IMR-90 (cell line): ENCODE data around the gene MPV17L. TPM values are rescaled to one million over a fixed set of nuclear protein-coding genes. Genes with fewer than 3 reads are reported as not detected.
"Not testable (repeated sequence)": the region's sequence is repeated elsewhere in the genome, so short reads cannot be mapped to it uniquely, and the experiment has no call there.

Source experiments
- ATAC-seq: fragments of 200-7000 bp; cut with Tn5 transposase; 2 replicates; pipeline ENCODE4 v1.9.1; 2020; ENCODE audit warnings: low read depth, mild to moderate bottlenecking, moderate library complexity
- BruUV-seq: library from RNA; stranded (reverse); fragments of 400-500 nt; replicated peaks from 2 replicates; lab custom pipeline; 2021; lab: Mats Ljungman, UMichigan
- CTCF ChIA-PET: fragments of 300-600 bp; formaldehyde crosslinking; extraction: SDS; loops from one replicate; lab custom pipeline; 2021; ENCODE audit warnings: antibody characterized with exemption; lab: Yijun Ruan, JAX
- POLR2A ChIA-PET: fragments of 300-600 bp; sonication (Branson Sonifier 250); formaldehyde crosslinking; loops from one replicate; lab custom pipeline; 2022; ENCODE audit warnings: antibody characterized with exemption; ENCODE audit not compliant: unreplicated experiment; lab: Charles Lee
- DNase-seq: peaks from one replicate; pipeline ENCODE4 v3.0.0; 2013
- H2AFZ ChIP-seq: replicated peaks from 2 replicates; pipeline ENCODE3; 2013; ENCODE audit warnings: low read length, mild to moderate bottlenecking; ENCODE audit not compliant: poor library complexity
- H2AK5ac ChIP-seq: 2 replicates; pipeline ENCODE4 v1.6.1; 2013; ENCODE audit warnings: low read depth, low read length, inconsistent platforms
- H2AK9ac ChIP-seq: replicated peaks from 2 replicates; pipeline ENCODE3; 2013; ENCODE audit warnings: mild to moderate bottlenecking, low read depth, low read length, moderate library complexity; ENCODE audit not compliant: poor library complexity
- H2BK120ac ChIP-seq: 2 replicates; pipeline ENCODE4 v1.6.1; 2013; ENCODE audit warnings: low read depth, low read length, inconsistent platforms
- H2BK15ac ChIP-seq: 3 replicates; pipeline ENCODE4 v1.6.1; 2013; ENCODE audit warnings: low read depth, low read length, inconsistent platforms
- H2BK20ac ChIP-seq: 2 replicates; pipeline ENCODE4 v1.6.1; 2013; ENCODE audit warnings: low read depth, mild to moderate bottlenecking, inconsistent platforms, low read length, moderate library complexity
- H2BK5ac ChIP-seq: 2 replicates; pipeline ENCODE4 v1.6.1; 2013; ENCODE audit warnings: mild to moderate bottlenecking, low read depth, low read length, inconsistent platforms; ENCODE audit not compliant: poor library complexity, severe bottlenecking
- H3K14ac ChIP-seq: replicated peaks from 2 replicates; pipeline ENCODE4 v1.6.1; 2013; ENCODE audit warnings: low read depth, low read length, inconsistent platforms
- H3K18ac ChIP-seq: 2 replicates; pipeline ENCODE4 v1.6.1; 2013; ENCODE audit warnings: low read depth, low read length, control low read depth
- H3K23ac ChIP-seq: 2 replicates; pipeline ENCODE4 v1.6.1; 2013; ENCODE audit warnings: low read depth, low read length, inconsistent platforms
- H3K27ac ChIP-seq: 2 replicates; pipeline ENCODE4 v1.5.1; 2013; ENCODE audit warnings: mild to moderate bottlenecking, control low read depth, low read length; ENCODE audit not compliant: insufficient read depth
- H3K27me3 ChIP-seq: 2 replicates; pipeline ENCODE4 v1.6.1; 2013; ENCODE audit warnings: low read length; ENCODE audit not compliant: control insufficient read depth, insufficient read depth
- H3K36me3 ChIP-seq: 2 replicates; pipeline ENCODE4 v1.6.1; 2013; ENCODE audit warnings: low read length, mixed read lengths; ENCODE audit not compliant: control insufficient read depth, insufficient read depth
- H3K4ac ChIP-seq: 2 replicates; pipeline ENCODE4 v1.6.1; 2013; ENCODE audit warnings: low read depth, low read length, inconsistent platforms
- H3K4me1 ChIP-seq: 2 replicates; pipeline ENCODE4 v1.6.1; 2013; ENCODE audit warnings: low read length, mixed read lengths; ENCODE audit not compliant: control insufficient read depth, insufficient read depth
- H3K4me2 ChIP-seq: 2 replicates; pipeline ENCODE4 v1.6.1; 2013; ENCODE audit warnings: low read depth, mild to moderate bottlenecking, control low read depth, low read length, moderate library complexity
- H3K4me3 ChIP-seq: 2 replicates; pipeline ENCODE4 v1.5.1; 2013; ENCODE audit warnings: low read depth, mild to moderate bottlenecking, control low read depth, low read length, moderate library complexity; ENCODE audit not compliant: insufficient read depth
- H3K56ac ChIP-seq: 2 replicates; pipeline ENCODE4 v1.6.1; 2013; ENCODE audit warnings: low read length, inconsistent platforms; ENCODE audit not compliant: insufficient read depth; ENCODE audit errors: extremely low read depth
- H3K79me1 ChIP-seq, 2 experiments: 2 replicates each; pipeline ENCODE4 v1.6.1; 2013; ENCODE audit warnings: low read length in 2 of 2, inconsistent platforms in 1 of 2, low read depth in 1 of 2
- H3K9ac ChIP-seq: 2 replicates; pipeline ENCODE4 v1.6.1; 2013; ENCODE audit warnings: low read depth, low read length, control low read depth
- H3K9me1 ChIP-seq: 2 replicates; pipeline ENCODE4 v1.6.1; 2013; ENCODE audit warnings: low read length, inconsistent platforms; ENCODE audit not compliant: insufficient read depth
- H3K9me3 ChIP-seq: 2 replicates; pipeline ENCODE4 v1.6.1; 2013; ENCODE audit warnings: low read length; ENCODE audit not compliant: control insufficient read depth, insufficient read depth
- H4K20me1 ChIP-seq: 2 replicates; pipeline ENCODE4 v1.6.1; 2013; ENCODE audit warnings: low read length, inconsistent platforms; ENCODE audit not compliant: insufficient read depth
- H4K5ac ChIP-seq: 2 replicates; pipeline ENCODE4 v1.6.1; 2013; ENCODE audit warnings: mild to moderate bottlenecking, low read depth, low read length, control low read depth
- H4K8ac ChIP-seq, 2 experiments: 2 replicates each; pipeline ENCODE4 v1.6.1; 2013; ENCODE audit warnings: low read depth in 2 of 2, low read length in 2 of 2, control low read depth in 1 of 2, inconsistent platforms in 1 of 2
- H4K91ac ChIP-seq: 2 replicates; pipeline ENCODE4 v1.6.1; 2013; ENCODE audit warnings: low read depth, low read length, inconsistent platforms; ENCODE audit not compliant: insufficient read depth
- WGBS, 2 experiments: methylation state at CpG; one replicate each; pipeline versions ENCODE4 v1.1.5 to v1.1.7; 2013; ENCODE audit warnings: missing lambda C conversion rate in 2 of 2; ENCODE audit not compliant: insufficient read length in 1 of 2; ENCODE audit errors: extremely low coverage in 2 of 2; 5-methylcytosine and 5-hydroxymethylcytosine counted together
- dilution Hi-C: fragments of 300-500 bp; cut with HindIII; formaldehyde crosslinking; loops from one replicate; pipeline ENCODE4 v1.14.3; 2018; ENCODE audit warnings: low sequenced_read_pairs; ENCODE audit not compliant: unreplicated experiment
- in situ Hi-C: fragments of 300-500 bp; cut with MboI; formaldehyde crosslinking; loops from 3 replicates; pipeline ENCODE4 v1.14.3; 2019; ENCODE audit warnings: low sequenced_read_pairs, inconsistent platforms, mixed read lengths
- intact Hi-C: fragments of 100-400 bp; cut with micrococcal nuclease; formaldehyde crosslinking; loops from 2 replicates; pipeline ENCODE4 v1.10.0; 2022
- polyA plus RNA-seq, 3 experiments: library from polyadenylated mRNA; depleted of rRNA; stranded (reverse); fragments of >200 nt; gene quantifications; 2 replicates each; pipeline ENCODE4 v1.2.3, GENCODE V29; 2012; ENCODE audit warnings: low replicate concordance in 1 of 3
- total RNA-seq: library from RNA; depleted of rRNA; stranded (reverse); fragments of >200 nt; gene quantifications from 2 replicates; pipeline ENCODE4 v1.2.3, GENCODE V29; 2012

Gene MPV17L
- total and polyA plus RNA-seq, 2 of the 4 experiments (the other 2 are of a cell fraction) = 0.03 TPM; not detected in 1

DNA sequence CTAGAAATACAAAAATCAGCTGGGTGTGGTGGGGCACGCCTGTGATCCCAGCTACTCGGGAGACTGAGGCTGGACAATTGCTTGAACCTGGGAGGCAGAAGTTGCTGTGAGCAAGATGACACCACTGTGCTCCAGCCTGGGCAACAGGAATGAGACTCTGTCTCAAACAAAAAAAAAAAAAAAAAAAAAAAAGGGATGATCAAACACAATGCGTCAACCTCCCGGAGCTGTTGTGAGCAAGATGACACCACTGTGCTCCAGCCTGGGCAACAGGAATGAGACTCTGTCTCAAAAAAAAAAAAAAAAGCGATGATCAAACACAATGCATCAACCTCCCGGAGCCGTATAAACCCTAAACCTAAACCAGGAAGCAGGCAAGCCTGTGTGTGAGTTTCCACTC is 38.1 kb upstream of the MPV17L start:
- H2BK5ac ChIP-seq, in situ Hi-C loops, H4K8ac ChIP-seq, H2BK120ac ChIP-seq, H3K27ac ChIP-seq, H3K36me3 ChIP-seq, H2BK15ac ChIP-seq, DNase-seq, H4K20me1 ChIP-seq, H4K91ac ChIP-seq, H3K9ac ChIP-seq, H2AK5ac ChIP-seq, H3K18ac ChIP-seq, H3K4me2 ChIP-seq, H4K5ac ChIP-seq, dilution Hi-C loops, H3K4ac ChIP-seq, POLR2A ChIA-PET, BruUV-seq, H3K4me1 ChIP-seq, H3K23ac ChIP-seq, H2AFZ ChIP-seq, H3K56ac ChIP-seq, intact Hi-C loops, H3K14ac ChIP-seq, H3K27me3 ChIP-seq, H2AK9ac ChIP-seq, ATAC-seq, CTCF ChIA-PET, H3K4me3 ChIP-seq, H3K79me1 ChIP-seq, H2BK20ac ChIP-seq, H3K9me1 ChIP-seq, H3K9me3 ChIP-seq: not testable (repeated sequence)
- WGBS, 2 experiments = no CpG with 5 or more reads among the region's 7 CpGs

DNA sequence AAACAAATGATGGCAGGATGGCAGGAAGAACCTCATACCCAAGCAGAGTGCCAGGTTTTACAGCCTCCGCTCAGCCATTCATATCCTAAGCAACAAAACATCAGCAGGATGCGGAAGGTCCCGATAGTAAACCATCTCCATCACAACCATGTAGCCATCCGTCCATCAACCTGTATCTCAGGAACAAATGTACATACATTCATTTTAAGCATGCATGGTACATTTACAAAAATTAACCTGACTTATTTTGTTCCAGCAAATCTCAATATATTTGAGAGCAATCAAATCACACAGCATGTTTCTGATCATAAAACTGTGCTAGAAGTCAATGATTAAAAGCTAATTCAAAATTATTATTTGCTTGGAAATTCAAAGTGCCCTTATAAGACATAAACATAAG is 17.4 kb upstream of the MPV17L start, which contains the start of gene NPIPA5:
NPIPA5 (minus strand) TSS at position 101 of the 400 bp plus-strand sequence; CDS start at position 101, 0 bp downstream.
- H3K36me3 ChIP-seq, H4K5ac ChIP-seq, ATAC-seq, in situ Hi-C loops, H4K20me1 ChIP-seq, H3K9ac ChIP-seq, H2AK9ac ChIP-seq, H2AFZ ChIP-seq, H2AK5ac ChIP-seq, H3K9me1 ChIP-seq, H3K27ac ChIP-seq, H3K4ac ChIP-seq, H2BK120ac ChIP-seq, H4K8ac ChIP-seq, H3K23ac ChIP-seq, H3K14ac ChIP-seq, BruUV-seq, H4K91ac ChIP-seq, CTCF ChIA-PET, dilution Hi-C loops, H3K9me3 ChIP-seq, H3K18ac ChIP-seq, intact Hi-C loops, DNase-seq, POLR2A ChIA-PET, H3K56ac ChIP-seq, H3K27me3 ChIP-seq, H2BK20ac ChIP-seq, H3K4me2 ChIP-seq, H3K4me1 ChIP-seq, H3K4me3 ChIP-seq, H2BK5ac ChIP-seq, H3K79me1 ChIP-seq, H2BK15ac ChIP-seq: not testable (repeated sequence)
- WGBS, 2 experiments = no CpG with 5 or more reads among the region's 4 CpGs
